HG03460 (cell line): ENCODE data around the gene TMSB10.

ENCODE experiments used
- ATAC-seq: cut with Tn5 transposase; IDR thresholded peaks from one replicate; pipeline ENCODE4 v1.9.1; 2021; ENCODE audit not compliant: unreplicated experiment

Gene TMSB10

DNA sequence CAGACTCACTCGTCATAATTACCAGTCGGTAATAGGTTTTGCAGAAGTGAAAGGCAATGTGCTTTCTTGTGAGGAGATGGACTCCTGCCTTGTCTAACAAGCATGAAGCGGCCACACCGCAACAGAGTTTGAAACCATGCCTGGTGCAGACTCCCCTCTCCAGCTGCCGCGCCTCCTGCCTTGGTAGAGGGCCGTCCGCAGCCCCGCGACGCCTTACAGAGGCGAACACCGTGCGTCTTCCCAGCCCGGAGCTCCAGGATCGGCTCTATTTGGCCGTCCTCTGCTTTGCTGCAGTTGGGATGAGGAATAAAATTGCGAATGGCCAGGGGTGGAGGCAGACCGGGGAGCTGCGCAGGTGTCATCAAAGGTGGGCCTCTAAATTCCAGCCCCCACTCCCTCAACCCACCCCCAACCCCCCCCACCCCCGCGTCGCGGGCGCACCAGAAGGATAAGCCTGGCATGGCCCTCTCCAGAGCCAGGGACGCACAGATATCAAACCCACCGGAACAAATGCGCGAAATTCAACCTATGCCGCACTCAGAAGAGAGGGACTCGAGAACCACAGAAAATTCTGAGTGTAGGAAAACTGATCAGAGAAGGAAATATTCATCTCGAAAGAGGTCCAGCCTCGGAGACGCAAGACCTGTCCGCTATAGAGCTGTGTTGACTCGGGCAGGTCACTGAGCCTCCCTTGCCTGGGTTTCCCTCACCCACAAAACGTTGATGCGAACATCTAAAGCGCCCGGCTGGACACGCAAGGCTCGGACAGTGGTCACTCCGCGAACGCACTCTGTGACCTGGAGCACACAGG, 25.7 kb upstream of the TMSB10 start:
- ATAC-seq: peak; percentile 53

DNA sequence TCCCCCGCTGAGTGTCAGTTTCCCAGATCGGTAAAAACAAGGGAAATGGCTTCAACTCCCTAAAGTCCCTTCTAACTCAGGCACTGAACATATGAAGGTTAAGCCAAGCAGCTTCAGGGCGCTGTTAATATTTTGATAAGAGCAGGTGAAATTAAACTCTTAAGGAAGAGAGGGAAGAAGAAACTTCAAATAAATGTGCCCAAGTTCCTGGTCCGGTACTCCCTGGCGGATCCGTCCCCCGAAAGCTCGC, 25.1 kb upstream of the TMSB10 start:
- no peak for ATAC-seq

DNA sequence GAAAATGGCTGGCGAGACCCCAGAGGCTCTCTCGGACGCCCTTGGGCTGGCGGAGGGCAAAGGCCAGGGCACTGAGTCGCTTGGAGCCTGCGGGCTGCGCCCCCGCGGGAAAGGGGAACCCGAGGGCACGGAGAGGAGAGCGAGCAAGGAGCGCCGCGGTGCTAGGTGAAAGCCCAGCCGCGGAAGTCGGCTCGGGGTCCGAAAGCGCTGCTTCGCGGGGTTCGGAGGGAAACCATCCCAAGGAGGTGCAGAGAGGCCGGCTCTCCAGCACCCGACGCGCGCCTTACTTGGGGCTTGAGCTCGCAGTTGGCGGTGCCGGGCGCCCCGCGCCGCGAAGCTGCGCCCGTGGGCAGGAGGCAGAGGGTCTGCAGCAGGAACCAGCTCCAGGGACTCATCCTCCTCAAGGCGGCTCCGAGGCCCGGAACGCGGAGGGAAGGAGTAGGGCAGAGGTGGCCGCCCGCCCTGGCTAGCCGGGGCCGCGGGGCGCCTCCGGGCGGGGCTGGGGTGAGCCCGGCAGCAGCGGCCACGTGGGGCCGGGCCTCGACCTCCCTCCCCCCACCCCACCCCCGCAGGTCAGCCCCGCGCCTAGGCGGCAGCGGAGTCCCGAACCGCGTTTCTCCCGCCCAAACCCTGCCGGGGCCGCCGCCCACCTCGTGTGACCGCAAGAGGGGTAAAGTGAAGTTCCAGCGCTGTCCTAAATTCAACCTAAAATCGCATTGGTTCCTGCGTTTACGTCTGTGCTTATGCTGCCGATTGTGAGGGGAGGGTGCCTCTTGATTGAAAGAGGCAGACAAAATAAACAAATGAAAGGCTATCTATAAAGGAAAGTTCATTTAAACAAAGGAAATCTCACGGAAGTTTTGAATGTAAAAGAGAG, 24.6 kb upstream of the TMSB10 start, which contains the start of gene TRABD2A:
Gene TRABD2A, minus strand, starts transcription at position 440 of the 877 bp plus-strand sequence. Its CDS starts 45 bp downstream, at position 395.
- ATAC-seq: no peak

GRCh38 chr2:84881581-84882413, 23.7 kb upstream of the TMSB10 start:
- peak; percentile 63 for ATAC-seq

GRCh38 chr2:84882414-84882738, 23.1 kb upstream of the TMSB10 start:
- no peak for ATAC-seq

DNA sequence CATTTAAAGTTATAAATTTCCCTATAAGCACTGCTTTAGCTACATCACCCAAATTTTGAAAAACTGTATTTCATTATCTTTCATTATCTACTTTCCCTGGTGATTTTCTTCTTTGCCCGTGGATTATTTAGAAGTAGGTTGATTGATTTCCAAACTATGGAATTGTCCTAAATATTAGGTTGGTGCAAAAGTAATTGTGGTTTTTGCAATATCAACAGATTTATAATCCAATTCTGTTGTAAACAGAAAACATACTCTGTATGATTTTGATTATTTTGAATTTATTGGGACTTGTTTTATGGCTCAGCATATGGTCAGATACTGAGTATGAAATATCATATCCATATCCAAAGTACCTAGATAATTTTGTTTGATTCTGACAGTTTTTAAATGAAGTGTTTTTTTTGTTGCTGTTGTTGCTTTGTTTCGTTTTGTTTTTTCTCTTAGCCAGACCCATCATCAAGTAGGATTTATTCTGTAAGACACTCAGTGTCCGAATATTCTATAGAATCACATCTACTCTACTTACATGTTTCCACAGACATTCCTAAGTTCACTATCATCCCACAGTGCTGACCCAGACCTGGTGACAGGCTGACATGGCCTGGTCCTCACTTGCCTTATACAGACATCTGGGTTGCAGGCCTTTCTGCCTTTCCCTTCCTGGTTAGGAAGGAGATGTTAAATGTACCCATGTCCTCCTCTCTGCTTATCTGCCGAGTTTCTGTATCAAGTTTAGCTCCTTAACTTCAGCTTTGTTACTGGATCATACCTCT, 22.5 kb upstream of the TMSB10 start:
- ATAC-seq: no peak

GRCh38 chr2:84884449-84884848, 21.0 kb upstream of the TMSB10 start:
- ATAC-seq: no peak

DNA sequence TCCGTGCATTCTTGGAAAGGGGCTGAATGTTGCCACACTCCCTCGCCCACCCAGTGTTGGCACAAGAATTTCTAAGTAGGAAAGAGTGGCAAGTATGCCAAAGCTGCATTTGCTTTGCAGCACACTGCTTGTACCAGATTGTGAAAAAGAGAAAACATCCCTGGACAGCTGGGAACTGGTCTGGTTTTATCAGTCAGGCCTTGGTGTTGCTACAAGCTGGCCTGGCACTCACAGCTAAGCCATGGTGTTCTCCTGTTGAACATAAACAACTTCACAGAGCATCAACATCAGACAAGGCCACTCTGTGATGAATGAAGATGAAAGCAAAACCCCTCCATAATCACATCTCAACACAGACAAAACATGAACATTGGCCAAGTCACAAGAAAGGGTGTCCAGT, 20.3 kb upstream of the TMSB10 start:
- ATAC-seq: no peak

DNA sequence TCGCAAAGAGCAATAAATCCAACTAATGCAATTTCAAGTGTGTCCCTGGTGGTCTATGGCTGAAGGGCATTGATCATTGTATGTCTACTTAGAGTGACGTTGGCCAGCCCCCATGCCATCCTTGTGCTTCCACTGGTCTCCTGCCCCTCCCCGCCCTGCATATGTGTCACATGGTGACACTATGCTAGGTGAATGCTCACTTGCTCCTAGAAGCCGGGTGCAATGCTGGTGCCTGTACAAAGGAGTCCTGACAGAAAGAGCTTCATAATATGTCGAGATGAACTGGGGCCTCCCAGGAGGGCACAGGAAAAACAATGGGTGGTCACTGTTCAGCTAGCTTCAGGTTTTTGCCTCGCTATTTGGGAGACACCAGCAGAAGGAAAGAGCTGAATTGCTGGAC, 18.7 kb upstream of the TMSB10 start:
- ATAC-seq: no peak

GRCh38 chr2:84888401-84889276, 16.8 kb upstream of the TMSB10 start:
- ATAC-seq: peak; percentile 97

DNA sequence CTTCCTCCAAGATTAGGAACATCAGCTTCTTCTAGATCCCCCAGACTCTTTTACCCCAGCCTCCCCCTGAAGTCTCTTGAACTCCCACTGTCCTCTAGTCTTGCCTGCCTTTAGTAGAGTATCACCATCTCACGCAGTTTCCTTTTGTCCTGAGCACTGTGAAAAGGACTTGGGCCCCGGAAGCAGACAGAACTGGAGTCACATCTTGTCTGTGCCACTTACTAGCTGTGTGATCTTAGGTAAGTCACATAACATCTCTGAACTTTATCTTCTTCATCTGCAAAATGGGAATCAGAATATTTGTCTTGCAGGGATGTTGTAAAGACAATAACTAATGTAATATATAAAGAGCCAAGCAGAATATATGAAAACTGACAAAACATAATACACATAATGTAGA, 16.1 kb upstream of the TMSB10 start:
- no peak for ATAC-seq

DNA sequence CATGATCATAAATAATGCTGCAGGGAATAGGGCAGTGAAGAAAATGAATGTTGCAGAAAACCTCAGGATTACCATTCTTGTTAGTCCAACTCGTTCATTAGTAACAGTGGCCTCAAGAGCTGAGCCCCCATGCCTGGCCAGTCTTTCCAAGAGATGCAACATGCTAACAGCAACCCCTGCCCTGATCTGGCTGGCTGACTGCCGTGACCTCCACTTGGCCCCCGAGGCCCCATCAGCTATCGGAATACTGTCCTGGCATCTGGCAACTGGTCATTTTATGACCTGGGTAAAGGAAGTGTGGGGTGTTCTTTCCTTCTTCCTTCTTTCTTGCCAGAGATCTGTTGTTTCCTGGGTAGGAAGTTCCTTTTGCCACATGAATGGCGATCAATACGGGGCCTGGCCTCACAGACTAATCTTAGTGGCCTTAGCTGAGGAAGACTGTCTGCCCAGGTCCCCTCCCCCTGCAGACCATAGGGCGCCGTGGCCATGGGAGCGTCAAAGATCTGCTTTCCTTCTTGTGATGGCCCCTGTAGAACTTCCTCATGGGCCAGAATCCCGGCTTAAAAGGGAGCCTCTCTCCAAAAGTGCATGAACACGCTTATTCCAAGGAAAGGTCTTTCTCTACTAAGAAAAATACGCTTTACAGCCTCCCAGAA, 14.0 kb upstream of the TMSB10 start:
- no peak for ATAC-seq

DNA sequence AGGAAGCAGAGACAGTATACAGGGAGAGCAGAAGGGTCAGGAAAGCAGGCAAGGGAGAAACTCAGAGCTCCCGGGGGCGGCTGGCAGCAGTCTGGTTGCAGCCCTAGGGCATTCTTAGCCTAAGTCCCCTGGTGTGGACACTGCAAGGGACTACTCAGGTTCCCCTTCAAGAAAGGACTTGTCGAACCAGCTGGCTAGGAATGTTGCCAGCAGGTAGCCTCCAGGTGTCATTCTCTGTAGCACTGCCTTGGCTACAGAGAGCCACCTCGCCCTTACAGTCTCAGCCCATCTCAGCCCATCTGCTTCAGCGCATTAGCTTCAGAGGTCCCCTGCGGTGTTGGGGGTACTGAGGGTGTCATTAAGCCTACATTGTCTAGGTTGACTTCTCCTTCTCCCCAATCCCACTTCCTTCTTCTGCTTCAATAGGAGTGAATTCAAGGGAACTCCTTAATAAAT, 11.3 kb upstream of the TMSB10 start:
- no peak for ATAC-seq

GRCh38 chr2:84894758-84895520, 10.5 kb upstream of the TMSB10 start:
- peak; percentile 25 for ATAC-seq

GRCh38 chr2:84896567-84896966, 8.9 kb upstream of the TMSB10 start:
- ATAC-seq: no peak

DNA sequence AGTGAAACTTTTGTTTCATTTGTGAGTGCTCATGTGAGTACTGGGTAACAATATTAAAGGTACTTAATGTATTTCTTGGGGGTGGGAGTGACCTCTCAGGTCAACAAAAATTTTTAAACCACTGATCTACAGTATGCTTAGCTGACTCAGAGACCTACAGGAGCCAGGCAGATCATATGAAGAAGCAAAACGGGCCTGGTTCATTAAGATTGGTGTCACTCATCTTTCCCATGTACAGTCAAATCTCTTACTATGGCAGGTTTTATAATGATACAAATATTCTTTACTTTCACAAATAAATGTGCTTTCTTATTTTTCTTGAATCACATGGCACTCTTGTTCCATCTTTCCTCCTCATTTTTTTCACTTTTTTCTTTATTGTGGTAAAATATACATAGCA, 7.7 kb upstream of the TMSB10 start:
- ATAC-seq: no peak

GRCh38 chr2:84899304-84900204, 5.9 kb upstream of the TMSB10 start:
- ATAC-seq: no peak
